ENCODE data around the gene FBXO8. TPM values are rescaled to one million over a fixed set of nuclear protein-coding genes. Genes with fewer than 3 reads are reported as not detected.

FBXO8 gene
- total RNA-seq, 1 experiment from 2014 or later = 8.9 TPM

GRCh38 chr4:174204164-174204831, 79.2 kb downstream of the FBXO8 start:
- H2AFZ ChIP-seq (ENCODE audit: low read length) = no peak overlapping the region
- no peaks in the 10 kb centered on the region for H3K27me3 ChIP-seq (ENCODE audit: insufficient read depth, low read length)

More at GRCh38 chr4:174204164-174204831, 79.2 kb downstream of the FBXO8 start:
- no peak overlapping the region for H2BK20ac ChIP-seq (ENCODE audit: low read depth, low read length, poor library complexity, severe bottlenecking)
- H3K79me2 ChIP-seq (ENCODE audit: insufficient read depth, low read length) = no peaks in the 10 kb centered on the region
- no peak overlapping the region for H3T11ph ChIP-seq (ENCODE audit: low read length)
- Mint-ChIP-seq H3K27me3 (ENCODE audit: low read depth) (peaks cover 19% of the 10 kb centered on the region), H3K4me1 (peaks cover 5 to 8% of the 10 kb centered on the region in 2 experiments), H3K27ac (no peak overlapping the region), H3K36me3 (ENCODE audit: insufficient read depth in 1 of 3, low read depth in 3 of 3) (no peaks in the 10 kb centered on the region), H3K9me3 (no peaks in the 10 kb centered on the region; a peak in 1 of 5 replicates), H3K4me3 (no peak overlapping the region)
- WGBS (ENCODE audit: extremely low coverage, insufficient read length, low lambda C conversion rate) = no CpG with 5 or more reads among the region's 9 CpGs
- H3K23ac ChIP-seq (ENCODE audit: insufficient read length, low read depth, low read length) = no peak overlapping the region
- H3K9me3 ChIP-seq (ENCODE audit: control insufficient read depth, low read depth, low read length) = no peaks in the 10 kb centered on the region
- no peak overlapping the region for H2BK120ac ChIP-seq (ENCODE audit: low read depth, low read length, poor library complexity, severe bottlenecking)
- no peak overlapping the region for H3K14ac ChIP-seq (ENCODE audit: insufficient read depth, low read length)
- no peak overlapping the region for H4K5ac ChIP-seq (ENCODE audit: insufficient read length, low read depth, low read length)
- no peaks in the 10 kb centered on the region for H3K23me2 ChIP-seq (ENCODE audit: insufficient read length, low read depth, low read length, poor library complexity, severe bottlenecking)
- H2BK12ac ChIP-seq (ENCODE audit: insufficient read length, low read depth, low read length) = no peak overlapping the region
- no peaks in the 10 kb centered on the region for H4K20me1 ChIP-seq (ENCODE audit: control insufficient read depth, insufficient read depth, insufficient read length)
- no peak overlapping the region for H4K91ac ChIP-seq (ENCODE audit: insufficient read length, low read depth, low read length)
- no peak overlapping the region for H3K9ac ChIP-seq (ENCODE audit: extremely low read depth, insufficient read length, low read length)
- no peak overlapping the region for H2BK15ac ChIP-seq (ENCODE audit: low read depth, low read length)
- H2AK5ac ChIP-seq (ENCODE audit: insufficient read length, low read length) = no peak overlapping the region
- no peak for TF ChIP-seq CTCF (conservative IDR thresholded peaks at IDR 0.05)
- H3K4me2 ChIP-seq (ENCODE audit: insufficient read depth, insufficient read length, low read length) = no peak overlapping the region
- H3K4ac ChIP-seq (ENCODE audit: low read depth, low read length) = no peak overlapping the region
- H2BK5ac ChIP-seq (ENCODE audit: insufficient read length, low read length) = no peak overlapping the region
- DNase-seq = no peak
- no peak overlapping the region for H3K18ac ChIP-seq (ENCODE audit: insufficient read length, low read depth, low read length)
- no peaks in the 10 kb centered on the region; the same call in 1 of the 2 replicates for H3K4me1 ChIP-seq (ENCODE audit: insufficient read depth, low read length)
- H3K27ac ChIP-seq (ENCODE audit: insufficient read length, low read depth, low read length) = no peak overlapping the region
- no peaks in the 10 kb centered on the region for H3K79me1 ChIP-seq (ENCODE audit: insufficient read depth, low read depth, low read length, poor library complexity, severe bottlenecking)
- H3K56ac ChIP-seq (ENCODE audit: insufficient read length, low read depth, low read length) = no peak overlapping the region
- H4K8ac ChIP-seq (replicated peaks; ENCODE audit: insufficient read length, low read depth, low read length) = no peak overlapping the region
